MCF 10A (cell line): ENCODE results near the gene GPT2. TPM values are rescaled to one million over a fixed set of nuclear protein-coding genes. Genes with fewer than 3 reads are reported as not detected.

Source experiments
- BruUV-seq: library from RNA; stranded (reverse); fragments of 400-500 nt; replicated peaks from 2 replicates; lab custom pipeline; 2021; lab: Mats Ljungman, UMichigan
- CTCF ChIA-PET: fragments of 300-600 bp; sonication (Branson Sonifier 250); formaldehyde crosslinking; extraction: SDS; loops from one replicate; lab custom pipeline; 2021; ENCODE audit warnings: antibody characterized with exemption, inconsistent platforms; lab: Yijun Ruan, JAX
- POLR2A ChIA-PET: fragments of 300-600, 350-650 bp; sonication (Branson Sonifier 250); formaldehyde crosslinking; extraction: SDS; loops from one replicate; lab custom pipeline; 2020; ENCODE audit warnings: antibody characterized with exemption, inconsistent platforms; lab: Yijun Ruan, JAX
- DNase-seq: peaks from one replicate; pipeline ENCODE4 v3.0.0-alpha.2; 2018; ENCODE audit not compliant: unreplicated experiment
- H3K27ac Mint-ChIP-seq: one replicate; pipeline ENCODE4 v1.8.0; 2022; ENCODE audit warnings: mild to moderate bottlenecking, low read depth, mixed read lengths; ENCODE audit not compliant: unreplicated experiment
- H3K27me3 Mint-ChIP-seq: one replicate; pipeline ENCODE4 v1.8.0; 2022; ENCODE audit warnings: mixed read lengths; ENCODE audit not compliant: insufficient read depth, unreplicated experiment
- H3K36me3 Mint-ChIP-seq: one replicate; pipeline ENCODE4 v1.8.0; 2022; ENCODE audit warnings: mild to moderate bottlenecking, moderate library complexity, mixed read lengths; ENCODE audit not compliant: insufficient read depth, unreplicated experiment
- H3K4me1 Mint-ChIP-seq: one replicate; pipeline ENCODE4 v1.8.0; 2022; ENCODE audit warnings: mixed read lengths; ENCODE audit not compliant: insufficient read depth, unreplicated experiment
- H3K4me3 Mint-ChIP-seq: one replicate; pipeline ENCODE4 v1.8.0; 2022; ENCODE audit warnings: mild to moderate bottlenecking, moderate library complexity, mixed read lengths; ENCODE audit not compliant: unreplicated experiment
- H3K9me3 Mint-ChIP-seq: one replicate; pipeline ENCODE4 v1.8.0; 2022; ENCODE audit warnings: mixed read lengths; ENCODE audit not compliant: unreplicated experiment
- intact Hi-C: fragments of 100-400 bp; cut with micrococcal nuclease; formaldehyde crosslinking; loops from 2 replicates; pipeline ENCODE4 v1.14.1; 2022
- total RNA-seq: library from RNA; stranded (reverse); gene quantifications from 2 replicates; pipeline ENCODE4 v1.2.3, GENCODE V29; 2022
- TF ChIP-seq, protein P1 (sequence below): fragments of 200-600 bp; IDR thresholded peaks from one replicate; pipeline ENCODE4 v1.8.0; 2022; ENCODE audit warnings: antibody characterized with exemption, mild to moderate bottlenecking; ENCODE audit not compliant: unreplicated experiment

GPT2 gene
- total RNA-seq, 1 experiment from 2014 or later = 60.6 TPM

DNA sequence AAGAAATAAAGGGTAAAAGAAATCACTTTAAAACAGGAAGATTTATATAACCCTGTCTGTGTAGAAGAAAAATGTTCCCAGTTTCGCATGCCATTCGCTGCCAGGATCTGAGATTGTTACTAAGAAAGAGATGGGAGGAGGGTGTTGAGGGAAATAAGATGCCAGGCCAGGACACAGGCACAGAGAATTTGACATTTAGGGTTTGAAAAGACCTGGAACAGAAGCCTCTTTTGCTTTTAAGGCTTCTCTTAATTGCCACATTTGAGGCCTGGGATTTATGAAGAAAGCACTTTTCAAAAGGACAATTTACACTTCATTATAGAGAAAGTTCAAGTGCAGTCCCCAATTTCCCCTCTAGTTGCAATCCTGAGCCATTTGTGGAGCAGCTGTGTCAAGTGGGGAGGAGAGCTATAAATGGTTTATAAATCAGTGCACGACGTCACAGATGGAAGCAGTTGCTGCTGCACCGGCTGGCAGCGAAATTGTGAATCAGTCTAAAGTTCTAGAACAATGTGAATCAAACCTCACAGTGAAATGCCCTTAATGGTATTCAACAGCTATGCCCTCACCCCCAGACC is 26.7 kb upstream of the GPT2 start:
- no peak overlapping the region for H3K4me3 Mint-ChIP-seq
- peaks cover 6% of the 10 kb centered on the region for H3K4me1 Mint-ChIP-seq
- H3K9me3 Mint-ChIP-seq = no peaks in the 10 kb centered on the region
- DNase-seq = peak; percentile 38
- CTCF ChIA-PET = interaction anchor here (0.6 to 2.7 kb wide), 11 partner anchors 12 to 1390 kb away, joined by 3 to 14 read pairs (median 4); partner anchors contain the start of gene GPT2
- intact Hi-C loops = loop anchor here (10.0 kb wide), 1 partner anchor 1307 kb away; no protein-coding TSS in a partner anchor
- POLR2A ChIA-PET = interaction anchor here (0.6 kb wide), 1 partner anchor 28 kb away, joined by 4 read pairs; no protein-coding TSS in a partner anchor
- H3K27me3 Mint-ChIP-seq = no peaks in the 10 kb centered on the region
- H3K36me3 Mint-ChIP-seq = no peaks in the 10 kb centered on the region
- no TSS peak for BruUV-seq
- H3K27ac Mint-ChIP-seq = no peak overlapping the region
- TF ChIP-seq, protein P1, sequence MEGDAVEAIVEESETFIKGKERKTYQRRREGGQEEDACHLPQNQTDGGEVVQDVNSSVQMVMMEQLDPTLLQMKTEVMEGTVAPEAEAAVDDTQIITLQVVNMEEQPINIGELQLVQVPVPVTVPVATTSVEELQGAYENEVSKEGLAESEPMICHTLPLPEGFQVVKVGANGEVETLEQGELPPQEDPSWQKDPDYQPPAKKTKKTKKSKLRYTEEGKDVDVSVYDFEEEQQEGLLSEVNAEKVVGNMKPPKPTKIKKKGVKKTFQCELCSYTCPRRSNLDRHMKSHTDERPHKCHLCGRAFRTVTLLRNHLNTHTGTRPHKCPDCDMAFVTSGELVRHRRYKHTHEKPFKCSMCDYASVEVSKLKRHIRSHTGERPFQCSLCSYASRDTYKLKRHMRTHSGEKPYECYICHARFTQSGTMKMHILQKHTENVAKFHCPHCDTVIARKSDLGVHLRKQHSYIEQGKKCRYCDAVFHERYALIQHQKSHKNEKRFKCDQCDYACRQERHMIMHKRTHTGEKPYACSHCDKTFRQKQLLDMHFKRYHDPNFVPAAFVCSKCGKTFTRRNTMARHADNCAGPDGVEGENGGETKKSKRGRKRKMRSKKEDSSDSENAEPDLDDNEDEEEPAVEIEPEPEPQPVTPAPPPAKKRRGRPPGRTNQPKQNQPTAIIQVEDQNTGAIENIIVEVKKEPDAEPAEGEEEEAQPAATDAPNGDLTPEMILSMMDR = peak; percentile 23

DNA sequence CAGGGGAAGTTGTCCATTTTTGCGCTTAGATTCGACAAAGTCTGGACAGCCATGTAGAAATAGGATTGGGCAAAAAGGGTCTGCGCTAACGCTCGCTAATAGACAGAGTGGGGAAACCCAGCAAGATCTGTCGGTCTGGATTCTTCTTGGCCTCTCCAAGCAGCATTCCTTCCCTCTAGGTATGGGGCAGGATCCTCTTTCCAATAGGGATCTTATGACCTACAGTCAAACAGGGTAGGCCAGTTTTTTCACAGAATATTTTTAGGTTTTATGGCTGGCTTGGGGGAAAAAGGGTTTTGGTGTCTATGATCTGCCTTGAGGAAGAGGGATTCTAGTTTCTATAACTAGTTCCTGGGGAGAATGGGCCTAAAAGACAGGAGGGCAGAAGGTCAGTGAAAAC is 26.0 kb upstream of the GPT2 start:
- no TSS peak for BruUV-seq
- ChIA-PET CTCF (interaction anchor here (0.6 to 2.7 kb wide), 14 partner anchors 12 to 1390 kb away, joined by 3 to 14 read pairs (median 4); partner anchors contain the start of gene GPT2), POLR2A (interaction anchor here (0.6 kb wide), 1 partner anchor 27 kb away, joined by 4 read pairs; no protein-coding TSS in a partner anchor)
- peaks cover 6% of the 10 kb centered on the region for H3K4me1 Mint-ChIP-seq
- no peaks in the 10 kb centered on the region for H3K9me3 Mint-ChIP-seq
- H3K27ac Mint-ChIP-seq = no peak overlapping the region
- H3K4me3 Mint-ChIP-seq = no peak overlapping the region
- no peaks in the 10 kb centered on the region for H3K36me3 Mint-ChIP-seq
- no peak for DNase-seq
- intact Hi-C loops = loop anchor here (10.0 kb wide), 1 partner anchor 1307 kb away; no protein-coding TSS in a partner anchor
- TF ChIP-seq, protein P1 = no peak
- H3K27me3 Mint-ChIP-seq = no peaks in the 10 kb centered on the region

DNA sequence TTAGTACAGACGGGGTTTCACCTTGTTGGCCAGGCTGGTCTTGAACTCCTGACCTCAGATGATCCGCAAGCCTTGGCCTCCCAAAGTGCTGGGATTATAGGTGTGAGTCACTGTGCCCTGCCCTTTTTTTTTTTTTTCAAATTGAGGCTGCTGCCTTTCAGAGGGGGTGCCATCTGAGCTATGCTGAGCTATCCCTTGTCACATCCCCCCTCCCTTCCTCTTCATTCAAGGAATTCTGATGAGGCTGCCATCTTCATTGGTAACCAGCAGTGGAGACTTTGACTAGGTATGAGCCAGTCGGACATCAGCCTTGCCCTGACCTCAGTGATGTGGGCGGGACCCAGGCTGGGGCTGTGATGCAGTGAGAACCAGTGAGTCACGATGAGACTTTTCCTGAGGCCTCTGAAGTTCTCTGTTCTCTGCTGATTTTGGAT is 24.4 kb upstream of the GPT2 start:
- DNase-seq = peak; percentile 93
- TF ChIP-seq, protein P1 = no peak
- BruUV-seq = no TSS peak
- H3K27ac Mint-ChIP-seq = peak overlapping the region; percentile 52
- H3K9me3 Mint-ChIP-seq = no peaks in the 10 kb centered on the region
- POLR2A ChIA-PET = interaction anchor here (0.6 to 1.4 kb wide), 6 partner anchors 11 to 49 kb away, joined by 3 to 6 read pairs (median 4); partner anchors contain the start of gene GPT2
- intact Hi-C loops = loop anchor here (10.0 kb wide), 1 partner anchor 1305 kb away; no protein-coding TSS in a partner anchor
- H3K27me3 Mint-ChIP-seq = no peaks in the 10 kb centered on the region
- H3K4me3 Mint-ChIP-seq = no peak overlapping the region
- no peaks in the 10 kb centered on the region for H3K36me3 Mint-ChIP-seq
- CTCF ChIA-PET = interaction anchor here (0.6 to 1.5 kb wide), 4 partner anchors 17 to 146 kb away, joined by 3 to 5 read pairs (median 4); no protein-coding TSS in a partner anchor
- peaks cover 6% of the 10 kb centered on the region for H3K4me1 Mint-ChIP-seq
